Measurements from ENCODE around the gene COL25A1.
"Not testable (repeated sequence)": the region's sequence is repeated elsewhere in the genome, so short reads cannot be mapped to it uniquely, and the experiment has no call there.

COL25A1 gene

GRCh38 chr4:109010521-109010920 is 291.9 kb downstream of the COL25A1 start:
- DNase-seq (ENCODE audit: low read depth): no peak

- no peak for DNase-seq (ENCODE audit: low read depth)
Observed at GRCh38 chr4:109009909-109010308, 292.5 kb downstream of the COL25A1 start.

GRCh38 chr4:109007976-109008375 is 294.5 kb downstream of the COL25A1 start:
- DNase-seq (ENCODE audit: low read depth): no peak

- no peak for DNase-seq (ENCODE audit: low read depth)
Observed at GRCh38 chr4:109005523-109005922, 296.9 kb downstream of the COL25A1 start.

- DNase-seq (ENCODE audit: low read depth): no peak
Observed at GRCh38 chr4:109004418-109004817, 298.0 kb downstream of the COL25A1 start.

- no peak for DNase-seq (ENCODE audit: low read depth)
Observed at GRCh38 chr4:109003964-109004363, 298.5 kb downstream of the COL25A1 start.

- DNase-seq (ENCODE audit: low read depth): no peak
Observed at GRCh38 chr4:108991551-108992328, 310.7 kb downstream of the COL25A1 start.

- DNase-seq (ENCODE audit: low read depth): no peak
Observed at GRCh38 chr4:108988464-108989195, 313.8 kb downstream of the COL25A1 start.

GRCh38 chr4:108984495-108984894 is 318.0 kb downstream of the COL25A1 start:
- not testable (repeated sequence) for DNase-seq (ENCODE audit: low read depth)

- no peak for DNase-seq (ENCODE audit: low read depth)
Observed at GRCh38 chr4:108982402-108983185, 319.9 kb downstream of the COL25A1 start.

- DNase-seq (ENCODE audit: low read depth): no peak
Observed at GRCh38 chr4:108980455-108981239, 321.8 kb downstream of the COL25A1 start.

- no peak for DNase-seq (ENCODE audit: low read depth)
Observed at GRCh38 chr4:108979759-108980158, 322.7 kb downstream of the COL25A1 start.

GRCh38 chr4:108978066-108978465 is 324.4 kb downstream of the COL25A1 start:
- DNase-seq (ENCODE audit: low read depth): no peak

GRCh38 chr4:108972613-108973283 is 329.7 kb downstream of the COL25A1 start:
- no peak for DNase-seq (ENCODE audit: low read depth)

GRCh38 chr4:108971473-108971872 is 331.0 kb downstream of the COL25A1 start:
- no peak for DNase-seq (ENCODE audit: low read depth)

GRCh38 chr4:108965472-108966076 is 336.9 kb downstream of the COL25A1 start:
- no peak for DNase-seq (ENCODE audit: low read depth)

- DNase-seq (ENCODE audit: low read depth): no peak
Observed at GRCh38 chr4:108965016-108965415, 337.4 kb downstream of the COL25A1 start.

- DNase-seq (ENCODE audit: low read depth): no peak
Observed at GRCh38 chr4:108963910-108964309, 338.5 kb downstream of the COL25A1 start.

- no peak for DNase-seq (ENCODE audit: low read depth)
Observed at GRCh38 chr4:108959491-108959890, 343.0 kb downstream of the COL25A1 start.

GRCh38 chr4:108954880-108955279 is 347.6 kb downstream of the COL25A1 start:
- DNase-seq (ENCODE audit: low read depth): no peak

GRCh38 chr4:108953941-108954340 is 348.5 kb downstream of the COL25A1 start:
- DNase-seq (ENCODE audit: low read depth): no peak

Data from activated T-cell treated with anti-CD3 and anti-CD28 coated beads for 48 hours (primary cell).